Measurements from ENCODE around the gene MICAL2. TPM values are rescaled to one million over a fixed set of nuclear protein-coding genes. Genes with fewer than 3 reads are reported as not detected.
A peak's percentile ranks its signal among the peaks of the same experiment; 100 is the strongest.

The MICAL2 gene
- total RNA-seq, 1 experiment from 2014 or later, result 148 TPM

DNA sequence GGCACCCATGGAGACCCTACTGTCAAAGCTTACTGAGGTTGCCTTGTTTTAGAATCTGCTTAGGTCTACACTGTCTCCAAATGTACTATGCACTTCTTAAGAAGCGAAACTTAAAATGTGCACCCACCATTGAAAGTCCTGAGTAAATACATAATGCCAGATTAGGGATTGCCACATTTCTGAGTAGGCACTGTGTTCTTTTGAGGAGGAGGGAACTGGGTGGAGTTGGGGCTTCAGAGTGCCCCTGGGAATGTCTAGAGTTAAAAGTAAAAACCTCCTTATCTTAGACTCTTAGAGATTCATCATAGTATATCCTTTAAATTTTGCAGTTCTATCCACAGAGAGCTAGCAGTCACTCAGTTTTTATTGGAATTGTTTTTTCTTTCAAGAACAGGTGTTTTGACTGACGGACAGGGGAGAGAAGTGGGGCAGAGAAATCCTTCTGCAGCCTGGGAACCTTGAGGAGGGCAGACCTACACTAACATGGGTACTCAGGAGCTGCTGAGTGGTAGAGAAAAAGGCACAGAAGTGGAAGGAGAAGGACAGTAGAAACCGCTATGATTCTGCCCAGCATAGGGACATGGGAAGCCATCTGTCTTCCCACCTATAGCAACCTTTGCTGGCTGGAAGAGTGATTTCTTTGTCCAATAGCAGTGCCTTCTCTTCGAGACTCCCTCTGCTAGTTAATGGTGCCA, 33.4 kb upstream of the MICAL2 start:
- DNase-seq (ENCODE audit: low spot score), result no peak

DNA sequence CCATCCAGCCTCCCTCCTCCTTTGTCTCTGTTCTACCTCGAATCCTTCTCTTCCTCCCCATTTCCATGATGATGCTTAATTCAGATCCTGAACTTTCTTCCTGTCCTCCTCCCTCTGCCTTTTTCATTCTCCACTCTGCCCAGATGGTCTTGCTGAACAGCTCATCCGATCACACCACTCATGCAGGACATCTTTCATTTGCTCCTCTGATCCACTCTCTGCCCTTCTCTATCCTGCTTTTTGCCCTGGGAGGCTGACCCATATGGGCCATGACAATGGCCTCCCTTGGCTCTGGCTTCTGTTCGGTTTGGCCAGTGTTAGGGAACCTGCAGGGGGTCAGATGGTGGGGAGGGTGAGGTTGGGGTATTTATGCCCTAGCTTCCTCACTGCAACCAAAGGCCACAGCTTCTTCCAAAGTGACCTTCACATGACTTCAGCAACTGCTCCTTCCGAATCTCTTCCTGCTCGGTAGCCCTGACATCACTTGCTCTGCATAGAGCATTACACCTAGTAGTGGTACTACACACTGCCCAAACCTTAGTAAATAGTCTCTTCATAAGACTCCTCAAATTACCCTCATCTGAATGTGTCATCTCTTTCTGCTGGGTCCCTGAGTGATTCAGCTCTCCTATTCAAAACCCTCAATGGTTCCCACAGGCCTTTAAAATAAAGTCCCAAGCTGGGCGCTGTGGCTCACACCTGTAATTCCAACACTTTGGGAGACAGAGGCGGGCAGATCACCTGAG, 32.7 kb upstream of the MICAL2 start:
- DNase-seq (ENCODE audit: low spot score), result peak; percentile 59

DNA sequence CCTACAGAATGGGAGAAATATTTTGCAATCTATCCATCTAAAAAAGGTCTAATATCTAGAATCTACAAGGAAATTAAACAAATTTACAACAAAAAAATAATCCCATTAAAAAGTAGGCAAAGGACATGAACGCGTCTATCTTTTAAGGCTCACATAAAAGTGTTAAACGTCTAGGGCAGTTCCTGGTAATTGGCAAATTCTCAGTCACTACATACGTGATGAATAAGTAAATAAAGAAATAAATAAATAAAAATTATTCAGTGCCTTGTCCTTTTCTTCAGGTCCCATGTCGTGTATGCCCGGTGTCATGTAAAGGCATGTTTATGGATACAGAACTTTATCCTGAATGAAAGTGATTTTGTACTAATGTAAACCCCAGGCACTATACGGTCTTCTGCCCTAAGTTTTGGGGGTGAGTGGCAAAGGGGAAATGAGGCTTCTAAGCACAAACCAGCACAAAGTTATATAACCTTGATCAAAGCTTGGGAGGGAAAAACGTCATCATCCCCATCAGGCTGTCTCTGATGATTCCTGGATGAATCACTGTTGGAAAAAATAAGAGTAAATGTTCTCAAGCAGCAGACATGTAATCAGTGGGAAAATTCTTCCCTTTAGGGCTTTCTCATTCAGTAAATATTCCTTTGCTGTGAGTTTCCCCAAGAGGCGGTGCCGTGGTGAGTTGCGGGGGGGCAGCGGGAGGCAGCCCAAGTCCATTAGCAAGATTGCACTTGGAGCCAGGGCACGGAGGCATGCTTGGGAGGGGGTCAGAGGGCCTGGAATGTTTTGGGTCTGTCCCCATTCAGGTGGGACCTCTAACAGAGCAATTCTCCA, 30.4 kb upstream of the MICAL2 start:
- DNase-seq (ENCODE audit: low spot score), result peak; percentile 99

DNA sequence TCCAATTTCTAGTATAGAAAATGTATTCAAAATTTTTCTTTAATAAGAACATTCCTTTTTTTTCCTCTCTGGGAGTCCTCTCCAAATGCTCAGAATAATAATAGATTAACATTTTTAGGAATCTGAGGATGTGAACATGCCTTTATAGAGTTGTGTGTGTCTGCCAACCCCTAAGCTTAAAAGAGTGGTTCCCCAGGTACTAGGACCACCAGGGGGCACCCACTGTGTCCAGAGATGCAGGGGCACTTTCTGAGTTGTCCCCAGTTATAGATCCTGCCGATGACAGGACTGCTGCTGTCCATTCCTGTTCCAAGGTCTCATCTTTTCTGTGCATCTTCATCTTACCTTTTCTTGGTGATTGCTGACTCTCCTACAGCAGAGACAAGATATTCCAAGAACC, 27.0 kb upstream of the MICAL2 start:
- DNase-seq (ENCODE audit: low spot score), result no peak

DNA sequence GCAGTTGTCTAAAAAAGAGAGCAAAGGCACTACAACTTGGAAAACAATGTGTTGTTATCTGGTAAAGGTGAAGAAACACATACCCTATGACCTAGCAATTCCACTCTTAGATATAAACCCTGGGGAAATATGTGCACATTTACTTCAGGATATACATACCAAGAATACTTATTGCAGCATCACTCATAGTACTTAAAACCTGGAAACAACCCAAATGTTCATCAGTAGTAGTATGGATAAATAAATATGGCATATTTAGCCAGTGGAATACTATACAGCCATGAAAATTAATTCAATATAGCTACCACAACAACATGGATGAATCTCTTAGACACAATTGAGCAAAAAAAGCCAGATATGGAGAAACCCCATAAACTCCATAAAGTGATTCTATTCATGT, 26.1 kb upstream of the MICAL2 start:
- DNase-seq (ENCODE audit: low spot score), result no peak

DNA sequence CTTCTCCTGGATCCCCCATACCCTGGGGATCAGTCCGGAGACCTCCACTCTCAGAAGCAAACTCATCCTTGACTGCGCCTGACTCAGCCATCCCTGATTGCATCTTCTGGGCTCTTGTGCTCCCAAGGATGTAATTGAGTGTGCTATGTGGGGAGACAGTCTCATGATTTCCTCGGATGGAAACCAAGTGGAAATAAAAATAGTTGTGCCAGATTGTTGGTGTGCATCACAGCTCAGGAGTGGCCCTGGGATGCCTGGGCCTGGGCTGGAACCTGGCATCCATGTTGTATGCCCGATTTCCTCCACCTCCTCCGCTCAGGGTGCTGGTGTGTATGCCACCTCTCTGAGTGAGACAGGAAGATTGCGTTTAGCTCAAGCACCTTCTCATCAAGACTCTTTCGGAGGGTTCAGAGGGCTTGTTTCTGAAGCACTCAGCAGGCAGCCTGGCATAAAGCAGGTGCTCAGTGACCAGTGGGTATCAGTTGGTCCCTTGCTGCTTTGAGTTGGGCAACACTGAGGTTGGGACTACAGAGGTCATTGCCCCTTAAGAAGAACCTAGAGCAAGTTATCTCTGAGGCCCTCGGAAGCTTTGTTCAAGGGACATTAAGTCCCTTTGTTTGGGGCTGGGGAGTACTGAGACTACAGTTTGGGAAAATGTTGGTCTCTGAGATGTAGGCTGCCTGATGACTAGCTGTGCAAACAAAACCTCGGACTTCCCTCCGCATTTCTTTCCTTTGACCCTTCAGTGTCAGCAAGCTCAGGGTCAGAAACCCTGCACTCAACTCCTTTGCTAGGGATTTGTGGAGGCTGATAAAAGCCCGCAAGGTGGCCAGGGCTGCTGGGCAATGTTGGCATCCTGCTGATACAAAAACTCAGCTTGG, 24.8 kb upstream of the MICAL2 start:
- peak; percentile 47 for DNase-seq (ENCODE audit: low spot score)

DNA sequence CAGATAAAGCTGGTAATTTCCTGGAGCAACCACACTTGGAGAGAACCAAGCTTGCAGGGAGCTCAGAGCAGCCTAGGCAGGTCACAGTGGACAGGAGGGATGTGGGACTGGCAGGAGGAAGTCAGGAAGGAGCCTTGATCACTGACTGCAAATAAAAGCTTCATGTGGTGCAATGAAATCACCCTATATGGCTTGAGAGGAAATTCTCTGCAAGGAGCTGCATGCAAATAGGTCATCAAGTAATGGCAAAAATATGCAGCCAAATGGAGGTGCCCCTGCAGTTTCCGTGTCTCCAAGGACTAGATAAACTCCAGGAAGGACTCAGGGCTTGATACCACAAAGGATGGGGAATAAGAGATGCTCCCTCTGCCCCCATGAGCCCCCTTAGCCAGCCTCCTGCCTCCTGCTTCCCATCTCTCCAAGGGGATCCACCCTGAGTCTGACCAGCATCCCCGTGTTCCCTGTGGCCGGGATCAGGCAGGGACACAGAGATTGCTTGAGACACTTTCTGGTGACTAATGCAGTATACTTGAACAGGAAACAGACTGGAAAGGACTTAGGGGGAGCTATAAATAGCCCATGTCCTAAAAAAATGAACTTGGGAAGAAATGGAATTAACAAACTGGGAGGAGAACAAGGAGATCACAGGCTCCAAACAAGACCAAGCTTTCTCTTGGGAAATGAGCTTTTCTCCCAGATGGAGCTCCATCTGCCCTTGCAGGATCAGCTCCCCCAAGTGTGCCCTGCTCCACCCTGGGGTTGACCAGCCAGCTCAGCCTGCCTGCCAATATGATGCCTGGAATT, 23.9 kb upstream of the MICAL2 start:
- peak; percentile 97 for DNase-seq (ENCODE audit: low spot score)

DNA sequence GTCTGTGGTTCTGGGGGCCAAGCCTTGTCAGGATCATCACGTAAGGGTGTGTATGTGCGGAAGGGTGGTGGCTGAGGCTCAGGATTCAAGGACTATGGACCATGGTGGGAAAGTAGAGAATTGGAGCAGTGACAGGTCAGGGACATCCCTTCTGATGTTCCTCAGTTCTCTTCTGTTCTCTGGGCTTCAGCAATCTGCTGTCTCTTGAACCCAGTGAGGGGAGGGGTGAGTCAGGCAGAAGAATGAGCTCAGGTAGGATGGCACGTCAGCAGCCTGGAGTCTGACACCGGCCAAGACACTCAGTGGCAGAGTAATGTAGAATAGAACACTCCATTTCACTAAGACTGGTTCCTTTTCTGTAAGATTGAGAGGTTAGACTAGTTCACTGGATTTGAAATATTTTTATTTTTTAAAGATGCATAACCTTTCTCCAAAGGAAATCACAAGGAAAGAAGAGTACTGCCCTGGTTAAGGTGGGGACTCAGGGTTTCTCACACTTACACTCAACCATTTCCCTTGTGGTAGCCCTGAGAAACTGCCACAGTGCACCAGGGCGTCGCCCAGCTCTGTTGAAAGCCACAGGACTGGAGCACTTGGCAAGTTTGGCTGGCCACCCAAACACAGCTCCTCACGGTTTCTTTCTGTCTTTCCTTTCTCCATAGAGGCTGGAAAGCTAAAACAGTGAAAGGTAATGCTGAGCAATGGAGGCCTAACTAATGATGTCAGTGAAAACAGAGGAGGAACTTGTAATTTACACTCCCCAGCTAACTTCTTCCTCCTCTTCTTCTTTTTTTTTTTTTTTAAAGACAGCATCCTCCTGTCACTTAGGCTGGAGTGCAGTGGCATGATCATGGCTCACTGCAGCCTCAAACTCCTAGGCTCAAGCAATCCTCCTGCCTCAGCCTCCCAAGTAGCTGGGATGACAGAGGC, 23.1 kb upstream of the MICAL2 start:
- peak; percentile 87 for DNase-seq (ENCODE audit: low spot score)

DNA sequence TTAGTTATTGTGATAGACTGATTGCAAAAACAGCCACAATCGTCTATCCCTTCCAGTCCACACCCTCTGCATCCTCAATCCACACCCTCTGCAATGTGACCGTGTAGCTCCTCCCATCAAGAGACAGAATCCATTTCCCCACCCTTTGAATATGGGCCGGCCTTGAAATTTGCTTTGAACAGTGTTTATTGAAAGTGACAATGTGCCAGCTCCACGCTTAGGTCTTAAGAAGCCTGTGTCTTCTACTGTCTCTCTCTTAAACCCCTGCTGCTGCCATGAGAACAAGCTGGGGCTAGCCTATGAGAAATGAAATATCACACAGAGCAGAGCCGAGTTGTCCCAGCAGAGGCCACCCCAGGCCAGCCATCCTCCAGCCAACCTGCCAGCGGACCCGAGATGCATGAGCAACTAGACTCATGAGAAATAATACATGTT, 22.3 kb upstream of the MICAL2 start:
- peak; percentile 94 for DNase-seq (ENCODE audit: low spot score)

DNA sequence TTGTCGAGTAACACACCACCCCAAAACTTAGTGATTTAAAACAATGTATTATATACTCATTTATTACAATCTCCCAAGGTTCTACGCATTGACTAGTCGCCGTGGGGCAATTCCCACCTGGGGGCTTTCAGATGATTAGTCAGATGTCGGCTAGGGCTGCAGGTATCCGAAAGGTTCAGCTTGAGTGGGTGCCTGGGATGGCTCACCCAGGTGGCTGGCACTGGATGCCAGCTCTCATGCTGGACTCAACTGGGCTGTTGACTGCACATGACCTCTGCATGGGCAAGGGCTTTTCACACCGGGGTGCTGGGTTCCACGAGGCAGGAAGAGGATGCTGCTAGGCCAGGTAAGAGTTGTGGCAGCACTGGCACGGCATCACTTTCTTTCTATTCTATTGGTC, 21.9 kb upstream of the MICAL2 start:
- DNase-seq (ENCODE audit: low spot score), result no peak

DNA sequence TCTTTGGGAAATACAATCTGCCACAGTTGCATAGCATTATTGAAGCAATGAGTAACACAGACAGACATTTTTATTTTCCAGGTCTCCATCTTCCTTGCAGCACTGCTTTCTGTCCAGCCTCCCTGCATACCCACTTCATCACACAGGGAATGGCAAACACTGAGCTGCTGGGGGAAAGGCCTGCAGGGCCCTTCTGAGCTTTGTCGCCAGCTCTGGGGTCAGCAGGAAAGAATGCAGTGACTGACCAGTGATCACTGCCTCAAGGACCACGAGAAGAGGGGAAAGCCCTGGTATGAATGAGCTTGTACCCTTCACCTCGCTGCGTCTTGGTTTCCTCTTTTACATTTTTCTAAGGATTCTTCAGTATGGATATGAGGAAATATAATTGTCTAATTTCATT, 21.3 kb upstream of the MICAL2 start:
- no peak for DNase-seq (ENCODE audit: low spot score)

DNA sequence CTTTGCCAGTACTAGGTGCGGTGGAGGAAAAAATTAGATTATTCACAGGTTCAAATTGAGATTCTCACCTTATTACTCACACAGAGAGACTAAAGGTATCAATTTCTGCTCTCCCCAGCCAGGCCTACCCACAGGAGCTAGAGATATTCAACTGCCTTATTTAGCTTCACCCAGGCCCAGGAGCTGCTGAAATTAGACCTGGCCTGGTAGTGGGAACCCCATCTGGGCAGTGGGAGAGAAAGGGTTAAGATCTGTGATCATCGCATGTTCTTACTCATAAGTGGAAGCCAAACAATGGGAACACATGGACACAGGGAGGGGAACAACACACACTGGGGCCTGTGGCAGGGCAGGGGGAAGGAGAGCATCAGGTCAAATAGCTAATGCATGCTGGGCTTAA, 20.9 kb upstream of the MICAL2 start:
- no peak for DNase-seq (ENCODE audit: low spot score)

DNA sequence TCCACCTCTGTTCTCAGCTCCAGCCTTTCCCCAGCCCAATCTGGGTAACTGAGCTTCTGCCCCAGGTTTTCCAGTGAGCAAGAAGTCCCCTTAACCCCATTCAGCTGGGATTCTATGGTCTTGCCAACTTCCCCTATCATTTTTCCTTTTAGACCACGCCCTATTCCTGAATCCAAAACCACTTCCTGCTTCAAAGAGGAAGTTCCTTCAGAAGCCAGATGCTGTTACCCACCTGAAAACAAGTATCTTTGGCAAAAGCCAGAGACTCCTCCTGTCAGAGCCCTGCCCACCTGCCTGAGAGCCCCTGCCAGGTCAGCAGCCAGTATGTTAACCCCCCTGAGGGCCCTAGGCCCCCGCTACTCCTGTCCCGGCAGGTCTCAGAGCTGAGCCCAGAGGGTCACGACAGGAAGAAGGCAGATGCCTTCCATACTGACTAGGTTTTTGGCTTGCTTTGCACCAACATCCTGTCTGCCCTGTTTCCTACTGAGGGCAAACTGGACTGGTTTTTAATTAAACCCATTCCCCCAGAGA, 20.3 kb upstream of the MICAL2 start:
- peak; percentile 92 for DNase-seq (ENCODE audit: low spot score)

DNA sequence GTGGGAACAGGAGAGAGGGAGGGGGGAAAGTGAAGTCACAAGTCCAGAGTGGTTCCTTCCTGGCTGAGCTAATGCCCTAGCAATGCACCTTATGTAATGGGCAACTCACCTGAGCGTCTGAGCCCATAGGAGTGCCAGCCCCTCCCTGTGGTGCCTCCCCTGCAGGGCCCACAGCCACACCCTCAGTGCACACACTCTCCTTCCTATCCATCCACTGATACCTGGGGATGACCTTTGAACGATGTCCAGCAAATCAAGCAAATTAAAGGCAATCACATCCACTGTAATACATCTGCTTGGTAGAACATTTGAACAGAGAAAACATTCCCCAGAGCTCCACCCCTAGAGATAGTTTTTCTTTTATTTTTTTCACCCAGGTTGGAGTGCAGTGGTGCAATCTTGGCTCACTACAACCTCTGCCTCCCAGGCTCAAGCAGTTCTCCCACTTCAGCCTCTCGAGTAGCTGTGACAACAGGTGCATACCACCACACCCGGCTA, 19.6 kb upstream of the MICAL2 start:
- DNase-seq (ENCODE audit: low spot score), result peak; percentile 69

DNA sequence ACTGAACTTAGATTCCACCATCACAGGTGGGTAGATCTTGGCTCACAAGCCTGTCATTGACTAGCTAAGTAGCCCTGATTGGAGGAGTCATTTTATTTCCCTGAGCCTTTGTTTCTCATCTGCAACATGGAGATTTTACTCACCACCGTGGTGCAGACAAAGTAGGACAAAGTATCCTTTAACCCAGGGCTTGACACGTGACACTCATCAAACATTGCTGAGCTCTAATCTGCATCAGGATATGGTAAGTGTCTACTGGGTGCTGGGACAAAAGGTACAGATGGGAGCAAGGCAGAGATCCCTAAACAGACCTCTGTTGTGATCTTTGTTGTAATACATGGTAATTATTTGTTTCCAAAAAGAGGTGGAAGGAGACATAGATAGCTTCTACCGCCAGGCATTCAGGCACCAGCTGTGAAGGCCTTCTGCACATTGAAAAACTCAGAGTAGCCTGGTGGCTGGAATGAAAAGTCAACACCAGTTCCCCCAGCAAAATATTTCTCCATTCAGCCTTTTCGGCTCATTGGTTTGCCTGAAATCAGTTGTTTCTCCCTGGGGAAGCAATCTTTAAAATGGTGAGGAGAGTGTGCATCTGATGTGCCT, 18.3 kb upstream of the MICAL2 start:
- DNase-seq (ENCODE audit: low spot score), result no peak

DNA sequence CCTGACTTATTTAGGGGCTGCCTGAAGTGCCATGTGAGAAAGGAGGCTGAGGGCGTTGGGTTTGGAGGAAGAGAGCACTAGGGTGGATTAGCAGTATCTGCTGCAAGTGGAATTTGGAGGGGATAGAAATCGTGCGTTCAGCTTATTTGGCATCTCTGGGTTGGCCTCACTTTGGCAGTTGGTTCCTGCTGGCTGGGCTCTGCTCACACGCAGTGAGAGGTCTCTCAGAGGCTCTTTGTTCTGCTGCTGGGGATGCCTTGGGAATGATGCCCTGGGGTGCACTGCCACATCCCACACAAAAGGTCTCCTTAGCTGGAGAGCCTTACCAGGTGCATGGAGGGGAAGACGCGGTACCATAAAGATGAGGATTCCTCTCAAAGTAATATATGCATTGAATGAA, 17.7 kb upstream of the MICAL2 start:
- DNase-seq (ENCODE audit: low spot score), result no peak

DNA sequence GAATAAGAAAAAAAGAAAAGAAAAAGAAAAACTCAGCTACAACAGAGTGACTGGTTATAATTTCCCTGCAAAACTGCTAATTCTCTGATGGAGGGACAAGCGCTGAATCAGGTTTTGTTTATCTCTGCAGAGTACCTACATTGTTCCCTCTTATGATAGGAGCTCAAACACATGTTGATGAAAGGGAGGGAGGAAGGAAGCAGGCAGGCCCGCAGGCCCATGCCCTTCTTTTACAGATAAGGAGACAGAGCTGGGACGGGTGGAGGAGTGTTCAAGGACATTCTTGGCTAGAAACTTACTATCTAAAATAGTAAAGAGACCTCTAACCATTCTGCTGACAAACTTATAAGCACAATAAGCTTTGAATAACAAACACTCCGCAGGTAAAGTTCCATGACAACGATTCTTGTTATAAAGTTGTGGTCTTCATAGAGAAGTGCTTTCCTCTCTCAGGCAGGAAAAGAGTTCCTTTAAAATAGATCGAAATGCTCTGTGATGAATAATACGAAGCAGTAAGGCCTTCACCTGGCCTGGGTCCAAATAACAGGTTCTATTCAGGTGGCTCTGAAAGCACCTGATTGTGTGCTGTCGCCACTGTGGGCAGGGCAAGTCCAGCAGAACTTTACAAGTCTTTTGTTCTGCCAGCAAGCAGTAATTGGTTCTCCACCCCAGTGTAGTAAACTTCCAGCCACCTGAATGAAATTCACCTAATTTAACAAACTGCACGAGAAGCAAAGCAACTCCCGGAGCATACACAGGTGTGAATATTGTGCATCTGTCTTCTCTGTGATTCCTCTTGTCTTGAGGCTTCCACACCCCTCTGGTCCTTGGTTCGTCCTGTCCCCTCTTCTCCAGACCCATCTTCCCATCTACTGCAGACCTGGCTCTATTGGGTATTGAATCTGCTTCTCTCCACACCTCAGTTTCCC, 15.3 kb upstream of the MICAL2 start:
- no peak for DNase-seq (ENCODE audit: low spot score)

DNA sequence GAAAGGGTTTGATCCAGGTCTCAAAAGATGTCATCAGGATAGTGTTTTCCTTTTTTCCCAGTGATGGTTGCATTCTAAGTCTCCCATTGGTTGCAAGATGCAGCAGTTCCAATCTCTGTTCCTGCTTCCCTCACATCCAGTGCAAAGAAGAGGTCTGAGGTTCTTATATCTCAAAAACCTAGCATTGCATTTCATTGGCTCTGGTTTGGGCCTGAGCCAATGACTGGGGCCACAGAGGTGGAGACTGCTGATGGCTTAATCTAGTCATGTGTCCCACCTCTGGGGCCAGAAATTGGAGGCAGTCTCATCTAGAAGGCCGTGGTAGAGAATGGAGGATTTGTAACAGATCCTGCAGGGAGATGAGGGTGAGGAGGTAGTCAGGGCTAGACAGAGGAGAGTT, 13.2 kb upstream of the MICAL2 start:
- no peak for DNase-seq (ENCODE audit: low spot score)
